HCT116 (cell line): ENCODE results near the gene UXS1. TPM values are rescaled to one million over a fixed set of nuclear protein-coding genes. Genes with fewer than 3 reads are reported as not detected.

ENCODE experiments used
- ATAC-seq: fragments of 200-7000 bp; cut with Tn5 transposase; 2 replicates; pipeline ENCODE4 v1.9.1; 2020; ENCODE audit warnings: mild to moderate bottlenecking, moderate library complexity
- BruUV-seq: library from RNA; stranded (reverse); fragments of 400-500 nt; replicated peaks from 2 replicates; lab custom pipeline; 2021; lab: Mats Ljungman, UMichigan
- CTCF ChIA-PET: fragments of 300-600 bp; sonication (Branson Sonifier 250); formaldehyde crosslinking; loops from one replicate; lab custom pipeline; 2021; ENCODE audit warnings: antibody characterized with exemption; lab: Charles Lee
- POLR2A ChIA-PET: fragments of 300-600, 350-600 bp; sonication (Branson Sonifier 250); formaldehyde crosslinking; loops from one replicate; lab custom pipeline; 2021; ENCODE audit warnings: antibody characterized with exemption; lab: Charles Lee
- RAD21 ChIA-PET, 2 experiments: fragments of 300-600 bp; sonication (Branson Sonifier 250); formaldehyde crosslinking; loops; one replicate each; lab custom pipeline; 2023; ENCODE audit warnings: low total read pairs in 2 of 2; ENCODE audit not compliant: uncharacterized antibody in 2 of 2, unreplicated experiment in 2 of 2, low non-redundant PET in 1 of 2; lab: Charles Lee
- DNase-seq: peaks from one replicate; pipeline ENCODE4 v3.0.0-alpha.2; 2010; ENCODE audit warnings: low read depth, low spot score
- H2AFZ ChIP-seq: fragments of 200-600 bp; shearing (Covaris generic), sonication (generic); 2 replicates; pipeline ENCODE4 v1.6.1; 2017; ENCODE audit warnings: low read depth, mixed run types, mixed read lengths, antibody characterized with exemption, low read length; ENCODE audit not compliant: poor library complexity, severe bottlenecking
- H3K27ac ChIP-seq: 2 replicates; pipeline ENCODE4 v1.5.1; 2012; ENCODE audit warnings: low read depth, low read length
- H3K27me3 ChIP-seq: fragments of 200-600 bp; sonication (generic); 2 replicates; pipeline ENCODE4 v1.6.1; 2016; ENCODE audit warnings: mixed run types, low read length, mixed read lengths; ENCODE audit not compliant: insufficient read depth
- H3K36me3 ChIP-seq, 2 experiments: fragments of 200-500 bp in 1 of 2; fragments of 200-600 bp in 1 of 2; sonication (Bioruptor generic) in 1 of 2; sonication (generic) in 1 of 2; 2 replicates each; pipeline versions ENCODE4 v1.5.1 to v1.6.1; 2014 to 2016; ENCODE audit warnings: low read length in 2 of 2, inconsistent platforms in 1 of 2, mixed read lengths in 1 of 2, mixed run types in 1 of 2; ENCODE audit not compliant: insufficient read depth in 2 of 2, control insufficient read depth in 1 of 2
- H3K4me1 ChIP-seq, 2 experiments: fragments of 200-600 bp in 1 of 2; sonication (generic) in 1 of 2; 2 replicates each; pipeline versions ENCODE4 v1.5.1 to v1.6.1; 2012 to 2017; ENCODE audit warnings: low read length in 2 of 2, inconsistent platforms in 1 of 2, mild to moderate bottlenecking in 1 of 2, mixed read lengths in 1 of 2, mixed run types in 1 of 2, moderate library complexity in 1 of 2; ENCODE audit not compliant: insufficient read depth in 2 of 2, control insufficient read depth in 1 of 2
- H3K4me2 ChIP-seq: fragments of 200-600 bp; sonication (generic); 2 replicates; pipeline ENCODE4 v1.6.1; 2017; ENCODE audit warnings: mixed run types, low read length, mixed read lengths
- H3K4me3 ChIP-seq, 2 experiments: fragments of 200-600 bp in 1 of 2; sonication (generic) in 1 of 2; replicated peaks in 1 of 2; 2 replicates each; pipeline ENCODE4 v1.5.1; 2011 to 2016; ENCODE audit warnings: low read length in 2 of 2, control low read depth in 1 of 2, low read depth in 1 of 2, mild to moderate bottlenecking in 1 of 2, mixed read lengths in 1 of 2, mixed run types in 1 of 2
- H3K79me2 ChIP-seq: fragments of 200-600 bp; sonication (generic); 2 replicates; pipeline ENCODE4 v1.6.1; 2017; ENCODE audit warnings: mild to moderate bottlenecking, mixed run types, low read length, moderate library complexity, mixed read lengths; ENCODE audit not compliant: insufficient read depth
- H3K9ac ChIP-seq: fragments of 200-600 bp; sonication (generic); 2 replicates; pipeline ENCODE4 v1.6.1; 2016; ENCODE audit warnings: low read length, mixed read lengths
- H3K9me2 ChIP-seq: fragments of 200-600 bp; sonication (generic), shearing (Covaris generic); 2 replicates; pipeline ENCODE4 v1.6.1; 2017; ENCODE audit warnings: mixed run types, mild to moderate bottlenecking, moderate library complexity; ENCODE audit not compliant: insufficient read depth
- H3K9me3 ChIP-seq, 2 experiments: fragments of 200-500 bp in 1 of 2; fragments of 200-600 bp in 1 of 2; sonication (Bioruptor generic) in 1 of 2; sonication (generic) in 1 of 2; 2 replicates each; pipeline ENCODE4 v1.6.1; 2014 to 2017; ENCODE audit warnings: low read length in 2 of 2, mixed read lengths in 2 of 2, inconsistent platforms in 1 of 2, low read depth in 1 of 2, mild to moderate bottlenecking in 1 of 2, mixed run types in 1 of 2, moderate library complexity in 1 of 2; ENCODE audit not compliant: control insufficient read depth in 1 of 2, insufficient read depth in 1 of 2
- H4K20me1 ChIP-seq: fragments of 200-600 bp; sonication (generic), shearing (Covaris generic); 2 replicates; pipeline ENCODE4 v1.6.1; 2017; ENCODE audit warnings: mixed run types, mild to moderate bottlenecking, moderate library complexity; ENCODE audit not compliant: insufficient read depth
- CTCF ChIP-seq, 3 experiments: fragments of 200-600 bp in 1 of 3; sonication (generic) in 1 of 3; IDR thresholded peaks in 2 of 3; conservative IDR thresholded peaks in 1 of 3; 2 replicates each; pipeline ENCODE4 v1.5.1; 2012 to 2017; ENCODE audit warnings: low read depth in 2 of 3, low read length in 2 of 3, antibody characterized with exemption in 1 of 3, borderline replicate concordance in 1 of 3, control low read depth in 1 of 3, mild to moderate bottlenecking in 1 of 3, mixed read lengths in 1 of 3, mixed run types in 1 of 3, moderate library complexity in 1 of 3; ENCODE audit not compliant: insufficient read depth in 1 of 3
- JUND ChIP-seq: IDR thresholded peaks from 2 replicates; pipeline ENCODE4 v1.6.1; 2012
- REST ChIP-seq: IDR thresholded peaks from 2 replicates; pipeline ENCODE4 v1.6.1; 2012; ENCODE audit warnings: low read depth
- ZFX ChIP-seq: fragments of 450-650 bp; IDR thresholded peaks from 2 replicates; pipeline ENCODE4 v1.6.1; 2017
- intact Hi-C: fragments of 100-400 bp; cut with micrococcal nuclease; formaldehyde crosslinking; loops from 2 replicates; pipeline ENCODE4 v1.10.0; 2022
- total RNA-seq: library from RNA; stranded (reverse); gene quantifications from one replicate; pipeline ENCODE4 v1.2.1, GENCODE V29; 2021; ENCODE audit not compliant: unreplicated experiment

Gene UXS1
- total RNA-seq, 1 experiment from 2014 or later: 45.7 TPM

GRCh38 chr2:106189325-106189724, 4.8 kb downstream of the UXS1 start:
- no TSS peak for BruUV-seq
- POLR2A ChIA-PET: no interaction called here
- H3K27ac ChIP-seq: no peak overlapping the region
- H3K9me2 ChIP-seq: no peaks in the 10 kb centered on the region
- RAD21 ChIA-PET: no interaction called here
- no peaks in the 10 kb centered on the region for H3K9me3 ChIP-seq
- no peak overlapping the region for H2AFZ ChIP-seq
- TF ChIP-seq ZFX (no peak), CTCF (IDR thresholded peaks at IDR 0.05 in 2 of 3, conservative IDR thresholded peaks at IDR 0.05 in 1 of 3; ENCODE audit: borderline replicate concordance in 1 of 3, insufficient read depth in 1 of 3, low read depth in 2 of 3, low read length in 2 of 3) (no peak), REST (no peak), JUND (no peak)
- H3K27me3 ChIP-seq: no peaks in the 10 kb centered on the region
- H3K9ac ChIP-seq: no peak overlapping the region
- H3K79me2 ChIP-seq: peaks cover 90% of the 10 kb centered on the region
- intact Hi-C loops: no loop called here
- H4K20me1 ChIP-seq: no peaks in the 10 kb centered on the region
- H3K36me3 ChIP-seq: no peaks in the 10 kb centered on the region
- DNase-seq: no peak
- peaks cover 4 to 9% of the 10 kb centered on the region in 2 experiments; a peak in 3 of 4 replicates for H3K4me1 ChIP-seq
- CTCF ChIA-PET: no interaction called here
- no peak overlapping the region for H3K4me2 ChIP-seq
- no peak for ATAC-seq
- H3K4me3 ChIP-seq: no peak overlapping the region
